A673 (cell line): ENCODE measurements around the gene ACOXL. TPM values are rescaled to one million over a fixed set of nuclear protein-coding genes. Genes with fewer than 3 reads are reported as not detected.

Experiments used
- BruUV-seq: library from RNA; stranded (reverse); fragments of 400-500 nt; replicated peaks from 2 replicates; lab custom pipeline; 2021; lab: Mats Ljungman, UMichigan
- CTCF ChIA-PET: fragments of 300-600 bp; sonication (Branson Sonifier 250); formaldehyde crosslinking; loops from one replicate; lab custom pipeline; 2022; ENCODE audit warnings: antibody characterized with exemption; lab: Charles Lee
- POLR2A ChIA-PET: fragments of 300-600 bp; sonication (Branson Sonifier 250); formaldehyde crosslinking; loops from one replicate; lab custom pipeline; 2022; ENCODE audit warnings: antibody characterized with exemption; ENCODE audit not compliant: low non-redundant PET; lab: Charles Lee
- DNase-seq: peaks from one replicate; pipeline ENCODE4 v3.0.0-alpha.2; 2015; ENCODE audit warnings: low spot score
- H3K27ac ChIP-seq: fragments of 200-600 bp; sonication (generic); 2 replicates; pipeline ENCODE4 v1.5.1; 2016; ENCODE audit warnings: mixed run types, low read depth, mild to moderate bottlenecking, mixed read lengths, antibody characterized with exemption, low read length; ENCODE audit not compliant: poor library complexity, severe bottlenecking
- H3K27me3 ChIP-seq: fragments of 200-600 bp; sonication (generic); replicated peaks from 2 replicates; pipeline ENCODE4 v1.6.1; 2017; ENCODE audit warnings: mixed run types, low read depth, mild to moderate bottlenecking, mixed read lengths, antibody characterized with exemption, low read length; ENCODE audit not compliant: insufficient read depth, poor library complexity
- H3K36me3 ChIP-seq: fragments of 200-600 bp; sonication (generic); 2 replicates; pipeline ENCODE4 v1.6.1; 2016; ENCODE audit warnings: mixed run types, mild to moderate bottlenecking, mixed read lengths, antibody characterized with exemption, low read length; ENCODE audit not compliant: insufficient read depth, poor library complexity, severe bottlenecking
- H3K4me1 ChIP-seq: fragments of 200-600 bp; sonication (generic); 2 replicates; pipeline ENCODE4 v1.6.1; 2017; ENCODE audit warnings: mixed run types, mild to moderate bottlenecking, mixed read lengths, antibody characterized with exemption, low read length; ENCODE audit not compliant: insufficient read depth, poor library complexity, severe bottlenecking
- H3K4me3 ChIP-seq: fragments of 200-600 bp; sonication (generic); 2 replicates; pipeline ENCODE4 v1.5.1; 2016; ENCODE audit warnings: low read depth, mixed run types, mild to moderate bottlenecking, mixed read lengths, low read length; ENCODE audit not compliant: poor library complexity, severe bottlenecking
- H3K9me3 ChIP-seq: fragments of 200-600 bp; sonication (generic); 2 replicates; pipeline ENCODE4 v1.6.1; 2016; ENCODE audit warnings: mixed run types, low read depth, mild to moderate bottlenecking, mixed read lengths, antibody characterized with exemption, low read length; ENCODE audit not compliant: poor library complexity, severe bottlenecking
- EZH2 ChIP-seq: fragments of 200-600 bp; sonication (generic); IDR thresholded peaks from 2 replicates; pipeline ENCODE4 v1.6.1; 2017; ENCODE audit warnings: borderline replicate concordance, low read depth, mild to moderate bottlenecking, mixed read lengths, antibody characterized with exemption, low read length; ENCODE audit not compliant: poor library complexity, severe bottlenecking
- intact Hi-C: fragments of 100-400 bp; cut with micrococcal nuclease; formaldehyde crosslinking; loops from one replicate; pipeline ENCODE4 v1.10.0; 2022; ENCODE audit not compliant: unreplicated experiment
- total RNA-seq: library from RNA; stranded (reverse); gene quantifications from 2 replicates; pipeline ENCODE4 v1.2.3, GENCODE V29; 2021
- TF ChIP-seq, protein P1 (sequence below): fragments of 300-800, 200-600 bp; sonication (generic); conservative IDR thresholded peaks from 2 replicates; pipeline ENCODE4 v1.5.1; 2017; ENCODE audit warnings: low read depth, mild to moderate bottlenecking, antibody characterized with exemption, low read length, moderate library complexity, mixed read lengths

The ACOXL gene
- total RNA-seq, 1 experiment from 2014 or later = not detected

DNA sequence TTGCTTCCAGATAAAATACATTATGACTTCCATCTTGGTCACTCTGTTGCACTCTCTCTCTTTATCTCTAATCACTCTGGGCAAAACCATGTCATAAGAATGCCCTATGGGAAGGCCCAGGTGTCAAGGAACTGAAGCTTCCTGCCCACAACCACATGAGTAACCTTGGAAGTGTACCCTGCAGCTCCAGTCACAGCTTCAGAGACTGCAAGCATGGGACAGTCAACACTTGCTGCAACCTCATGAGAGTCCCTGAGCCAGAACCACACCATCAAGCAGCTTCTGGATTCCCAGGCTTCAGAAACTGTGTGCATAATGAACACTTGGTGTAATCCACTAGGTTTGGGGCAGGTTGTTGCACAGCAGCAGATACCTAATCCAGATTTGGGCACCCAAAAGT, 267.3 kb downstream of the ACOXL start:
- intact Hi-C loops = no loop called here
- no peaks in the 10 kb centered on the region for H3K36me3 ChIP-seq
- H3K27ac ChIP-seq = no peak overlapping the region
- DNase-seq = no peak
- POLR2A ChIA-PET = no interaction called here
- TF ChIP-seq, protein P1, sequence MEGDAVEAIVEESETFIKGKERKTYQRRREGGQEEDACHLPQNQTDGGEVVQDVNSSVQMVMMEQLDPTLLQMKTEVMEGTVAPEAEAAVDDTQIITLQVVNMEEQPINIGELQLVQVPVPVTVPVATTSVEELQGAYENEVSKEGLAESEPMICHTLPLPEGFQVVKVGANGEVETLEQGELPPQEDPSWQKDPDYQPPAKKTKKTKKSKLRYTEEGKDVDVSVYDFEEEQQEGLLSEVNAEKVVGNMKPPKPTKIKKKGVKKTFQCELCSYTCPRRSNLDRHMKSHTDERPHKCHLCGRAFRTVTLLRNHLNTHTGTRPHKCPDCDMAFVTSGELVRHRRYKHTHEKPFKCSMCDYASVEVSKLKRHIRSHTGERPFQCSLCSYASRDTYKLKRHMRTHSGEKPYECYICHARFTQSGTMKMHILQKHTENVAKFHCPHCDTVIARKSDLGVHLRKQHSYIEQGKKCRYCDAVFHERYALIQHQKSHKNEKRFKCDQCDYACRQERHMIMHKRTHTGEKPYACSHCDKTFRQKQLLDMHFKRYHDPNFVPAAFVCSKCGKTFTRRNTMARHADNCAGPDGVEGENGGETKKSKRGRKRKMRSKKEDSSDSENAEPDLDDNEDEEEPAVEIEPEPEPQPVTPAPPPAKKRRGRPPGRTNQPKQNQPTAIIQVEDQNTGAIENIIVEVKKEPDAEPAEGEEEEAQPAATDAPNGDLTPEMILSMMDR = no peak
- CTCF ChIA-PET = no interaction called here
- H3K4me1 ChIP-seq = no peaks in the 10 kb centered on the region
- peaks cover 54% of the 10 kb centered on the region for H3K27me3 ChIP-seq
- BruUV-seq = no TSS peak
- H3K4me3 ChIP-seq = no peak overlapping the region
- H3K9me3 ChIP-seq = no peaks in the 10 kb centered on the region

DNA sequence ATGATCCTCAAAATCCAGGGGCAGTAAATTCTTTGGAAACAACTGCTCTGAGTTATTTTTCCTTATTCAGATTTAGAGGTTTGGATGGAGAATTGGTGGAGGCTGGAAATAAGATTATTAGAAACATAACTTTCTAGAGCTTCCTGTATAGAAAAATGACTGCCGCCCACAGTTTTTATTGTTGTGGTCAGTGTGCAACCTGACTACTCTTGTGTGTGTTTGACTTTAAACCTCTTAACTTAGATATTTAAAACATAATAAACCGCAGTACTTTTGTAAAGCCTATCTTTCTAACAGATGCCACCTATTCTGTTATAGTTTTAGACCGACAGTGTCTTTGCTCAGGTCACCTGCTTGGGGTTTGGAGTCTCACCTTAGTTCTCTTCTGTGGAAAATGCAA, 272.9 kb downstream of the ACOXL start:
- TF ChIP-seq EZH2 = no peak
- TF ChIP-seq, protein P1 = no peak
- no peaks in the 10 kb centered on the region for H3K36me3 ChIP-seq
- no peak for DNase-seq
- no peaks in the 10 kb centered on the region for H3K4me1 ChIP-seq
- no peak overlapping the region for H3K4me3 ChIP-seq
- intact Hi-C loops = no loop called here
- peaks cover 38% of the 10 kb centered on the region for H3K27me3 ChIP-seq
- no peaks in the 10 kb centered on the region for H3K9me3 ChIP-seq
- CTCF ChIA-PET = interaction anchor here (0.6 kb wide), 1 partner anchor 194 kb away, joined by 7 read pairs; no protein-coding TSS in a partner anchor
- BruUV-seq = no TSS peak
- POLR2A ChIA-PET = no interaction called here
- H3K27ac ChIP-seq = no peak overlapping the region

DNA sequence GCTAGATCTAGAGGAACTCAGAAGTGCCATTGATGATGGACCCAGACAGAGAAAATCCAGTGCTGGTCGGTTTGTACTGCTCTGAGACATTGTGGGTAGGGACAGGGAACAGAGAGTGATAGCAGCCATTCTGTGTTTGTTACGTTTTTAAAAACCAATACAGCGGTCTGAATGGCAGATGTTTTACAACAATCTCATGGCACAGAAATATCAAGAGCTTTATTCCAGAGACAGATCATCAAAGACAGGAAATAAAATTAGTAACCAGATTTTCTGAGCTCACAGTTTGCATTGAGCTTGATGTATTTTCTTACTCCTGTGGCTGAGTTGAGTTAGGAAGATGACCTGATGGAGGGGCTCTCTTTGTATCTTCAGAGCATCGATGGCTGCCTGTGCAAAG, 273.4 kb downstream of the ACOXL start:
- no peak overlapping the region for H3K27ac ChIP-seq
- H3K27me3 ChIP-seq = peaks cover 43% of the 10 kb centered on the region
- no peaks in the 10 kb centered on the region for H3K36me3 ChIP-seq
- BruUV-seq = no TSS peak
- POLR2A ChIA-PET = no interaction called here
- TF ChIP-seq EZH2 = no peak
- TF ChIP-seq, protein P1 = no peak
- H3K4me1 ChIP-seq = no peaks in the 10 kb centered on the region
- DNase-seq = no peak
- H3K4me3 ChIP-seq = no peak overlapping the region
- intact Hi-C loops = no loop called here
- CTCF ChIA-PET = interaction anchor here (0.6 kb wide), 1 partner anchor 195 kb away, joined by 7 read pairs; no protein-coding TSS in a partner anchor
- H3K9me3 ChIP-seq = no peaks in the 10 kb centered on the region
